Vagina (tissue), 2 donors: ENCODE measurements around the gene SLC26A4. TPM values are rescaled to one million over a fixed set of nuclear protein-coding genes. Genes with fewer than 3 reads are reported as not detected.

Experiments
- DNase-seq, 2 donors: peaks; one replicate each; pipeline ENCODE4 v3.0.0-alpha.2; 2017; ENCODE audit errors: extremely low spot score in 2 of 2
- H3K27ac ChIP-seq: fragments of 200-600 bp; sonication (generic); one replicate; pipeline ENCODE4 v1.5.1; 2019
- H3K27me3 ChIP-seq: fragments of 200-600 bp; sonication (generic); one replicate; pipeline ENCODE4 v1.5.1; 2019
- H3K36me3 ChIP-seq, 2 donors: fragments of 200-600 bp; sonication (generic); one replicate each; pipeline ENCODE4 v1.5.1; 2017 to 2019
- H3K4me1 ChIP-seq: fragments of 200-600 bp; sonication (generic); one replicate; pipeline ENCODE4 v1.5.1; 2019
- H3K4me3 ChIP-seq, 2 donors: fragments of 200-600 bp; sonication (generic); 1 replicate in 1 of 2; 2 replicates in 1 of 2; pipeline ENCODE4 v1.5.1; 2016 to 2019
- H3K9me3 ChIP-seq: fragments of 200-600 bp; sonication (generic); one replicate; pipeline ENCODE4 v1.5.1; 2019
- POLR2A ChIP-seq, 2 donors: fragments of 450-650 bp; IDR thresholded peaks; one replicate each; pipeline ENCODE4 v1.6.1; 2017; ENCODE audit warnings: antibody characterized with exemption in 2 of 2, mild to moderate bottlenecking in 2 of 2, moderate library complexity in 2 of 2
- POLR2AphosphoS5 ChIP-seq, 2 donors: sonication (generic); formaldehyde crosslinking; IDR thresholded peaks; one replicate each; pipeline ENCODE4 v1.9.0; 2017; ENCODE audit warnings: antibody characterized with exemption in 2 of 2, mild to moderate bottlenecking in 2 of 2, low read depth in 1 of 2; ENCODE audit not compliant: insufficient read depth in 1 of 2
- intact Hi-C: fragments of 100-400 bp; cut with DNase I; formaldehyde crosslinking; loops from one replicate; pipeline ENCODE4 v1.15.1; 2023
- total RNA-seq: library from RNA; depleted of rRNA; stranded (reverse); fragments of >200 nt; gene quantifications from one replicate; pipeline ENCODE4 v1.2.3, GENCODE V29; 2016
- TF ChIP-seq, protein P1 (sequence below), 3 experiments: fragments of 450-650 bp in 2 of 3; fragments of 200-600 bp in 1 of 3; sonication (generic) in 1 of 3; IDR thresholded peaks; one replicate each; pipeline ENCODE4 v1.5.1; 2017 to 2019; ENCODE audit warnings: antibody characterized with exemption in 3 of 3, mild to moderate bottlenecking in 2 of 3, moderate library complexity in 2 of 3

SLC26A4 gene
- total RNA-seq, 1 donor from 2014 or later = not detected

DNA sequence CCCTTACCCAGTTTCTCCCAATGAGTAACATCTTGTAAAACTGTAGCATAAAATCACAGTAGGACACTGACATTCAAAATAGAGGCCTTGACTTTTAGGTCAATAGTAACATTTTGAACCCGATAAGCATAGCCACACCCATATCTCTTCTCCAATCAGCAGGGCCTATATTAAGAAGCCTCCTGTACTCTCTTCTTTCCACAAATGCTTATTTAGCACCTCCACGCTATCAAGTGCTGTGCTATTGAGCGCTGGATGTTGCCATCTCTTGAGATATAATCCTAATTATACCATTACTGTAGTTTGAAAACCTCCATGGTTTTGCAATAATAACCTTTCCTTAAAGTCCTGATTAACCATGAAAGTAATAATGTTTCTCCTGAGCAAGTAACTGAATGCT, 43.2 kb downstream of the SLC26A4 start:
- Histone ChIP-seq H3K4me3 (no peak overlapping the region), H3K36me3 (no peaks in the 10 kb centered on the region), H3K4me1 (no peaks in the 10 kb centered on the region), H3K27ac (no peak overlapping the region), H3K27me3 (no peaks in the 10 kb centered on the region), H3K9me3 (no peaks in the 10 kb centered on the region)
- intact Hi-C loops = no loop called here
- TF ChIP-seq POLR2A (IDR thresholded peaks at IDR 0.05) (no peak), POLR2AphosphoS5 (IDR thresholded peaks at IDR 0.05; ENCODE audit: insufficient read depth in 1 of 2, low read depth in 1 of 2) (no peak)
- TF ChIP-seq, protein P1, sequence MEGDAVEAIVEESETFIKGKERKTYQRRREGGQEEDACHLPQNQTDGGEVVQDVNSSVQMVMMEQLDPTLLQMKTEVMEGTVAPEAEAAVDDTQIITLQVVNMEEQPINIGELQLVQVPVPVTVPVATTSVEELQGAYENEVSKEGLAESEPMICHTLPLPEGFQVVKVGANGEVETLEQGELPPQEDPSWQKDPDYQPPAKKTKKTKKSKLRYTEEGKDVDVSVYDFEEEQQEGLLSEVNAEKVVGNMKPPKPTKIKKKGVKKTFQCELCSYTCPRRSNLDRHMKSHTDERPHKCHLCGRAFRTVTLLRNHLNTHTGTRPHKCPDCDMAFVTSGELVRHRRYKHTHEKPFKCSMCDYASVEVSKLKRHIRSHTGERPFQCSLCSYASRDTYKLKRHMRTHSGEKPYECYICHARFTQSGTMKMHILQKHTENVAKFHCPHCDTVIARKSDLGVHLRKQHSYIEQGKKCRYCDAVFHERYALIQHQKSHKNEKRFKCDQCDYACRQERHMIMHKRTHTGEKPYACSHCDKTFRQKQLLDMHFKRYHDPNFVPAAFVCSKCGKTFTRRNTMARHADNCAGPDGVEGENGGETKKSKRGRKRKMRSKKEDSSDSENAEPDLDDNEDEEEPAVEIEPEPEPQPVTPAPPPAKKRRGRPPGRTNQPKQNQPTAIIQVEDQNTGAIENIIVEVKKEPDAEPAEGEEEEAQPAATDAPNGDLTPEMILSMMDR (IDR thresholded peaks at IDR 0.05) = no peak
- no peak for DNase-seq

DNA sequence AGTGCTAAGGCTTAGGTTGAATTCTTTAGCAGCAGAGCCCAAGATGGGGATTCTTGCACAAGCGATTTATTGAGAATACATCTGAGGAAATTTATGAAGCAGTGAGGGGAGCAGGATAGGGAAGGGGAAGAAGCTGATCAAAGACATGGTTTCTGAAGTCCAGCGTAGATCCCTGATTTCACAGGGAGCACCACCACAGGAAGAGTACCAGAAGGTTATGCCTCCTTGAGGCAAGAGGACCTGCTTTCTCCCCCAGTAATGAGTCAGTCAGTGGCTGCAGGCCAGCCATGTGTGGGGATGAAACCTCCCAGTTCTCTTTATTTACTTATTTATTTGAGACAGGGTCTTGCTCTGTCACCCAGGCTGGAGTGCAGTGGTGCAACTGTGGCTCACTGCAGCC, 48.3 kb downstream of the SLC26A4 start:
- Histone ChIP-seq H3K27me3 (no peaks in the 10 kb centered on the region), H3K4me3 (no peak overlapping the region), H3K27ac (no peak overlapping the region), H3K36me3 (no peaks in the 10 kb centered on the region), H3K4me1 (no peaks in the 10 kb centered on the region), H3K9me3 (no peaks in the 10 kb centered on the region)
- no peak for TF ChIP-seq POLR2AphosphoS5 (IDR thresholded peaks at IDR 0.05; ENCODE audit: insufficient read depth in 1 of 2, low read depth in 1 of 2)
- TF ChIP-seq, protein P1 (IDR thresholded peaks at IDR 0.05) = no peak
- no peak for TF ChIP-seq POLR2A (IDR thresholded peaks at IDR 0.05)
- DNase-seq = no peak
- intact Hi-C loops = no loop called here

DNA sequence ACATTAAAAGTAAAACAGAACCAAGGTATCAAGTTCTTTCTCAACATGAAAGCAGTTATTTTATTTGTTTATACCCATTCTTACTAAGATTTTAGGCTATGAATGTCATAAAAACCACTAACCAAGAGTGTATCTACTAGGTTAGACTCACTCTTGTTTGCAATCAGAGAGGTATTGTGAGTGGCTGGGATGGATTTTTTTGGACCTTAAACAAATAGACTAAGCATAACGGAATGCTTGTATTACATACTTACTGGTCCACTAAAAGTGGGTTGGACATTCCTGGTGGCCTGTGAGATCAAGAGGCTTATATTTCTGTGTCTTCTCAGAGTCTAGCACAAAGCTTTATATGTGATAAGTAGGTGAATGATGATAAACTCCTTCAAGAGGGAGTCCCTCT, 50.7 kb downstream of the SLC26A4 start:
- no peaks in the 10 kb centered on the region for H3K27me3 ChIP-seq
- no peak for DNase-seq
- TF ChIP-seq, protein P1 (IDR thresholded peaks at IDR 0.05) = no peak
- no peak for TF ChIP-seq POLR2AphosphoS5 (IDR thresholded peaks at IDR 0.05; ENCODE audit: insufficient read depth in 1 of 2, low read depth in 1 of 2)
- TF ChIP-seq POLR2A (IDR thresholded peaks at IDR 0.05) = no peak
- H3K27ac ChIP-seq = no peak overlapping the region
- no peaks in the 10 kb centered on the region for H3K9me3 ChIP-seq
- H3K4me3 ChIP-seq = no peak overlapping the region
- intact Hi-C loops = no loop called here
- H3K36me3 ChIP-seq = no peaks in the 10 kb centered on the region
- H3K4me1 ChIP-seq = no peaks in the 10 kb centered on the region

DNA sequence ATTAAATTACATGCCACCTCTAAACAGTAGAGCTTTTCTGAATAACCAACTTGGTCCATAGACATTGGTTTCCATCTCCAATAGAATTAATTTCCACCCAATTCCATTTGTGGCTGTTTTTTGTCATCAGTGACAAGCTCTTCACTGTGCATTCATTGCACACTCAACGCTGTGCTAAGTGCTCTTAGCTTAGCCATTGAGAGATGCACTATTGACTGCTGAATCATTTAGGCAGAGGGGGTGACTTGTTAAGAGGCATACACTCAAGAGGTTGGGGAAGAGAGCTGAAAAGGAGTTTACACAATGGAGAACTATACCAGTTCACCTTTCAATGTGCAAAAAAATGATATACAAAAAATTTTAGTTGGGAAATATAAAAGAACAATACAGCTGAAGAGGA, 51.4 kb downstream of the SLC26A4 start:
- Histone ChIP-seq H3K9me3 (no peaks in the 10 kb centered on the region), H3K4me3 (no peak overlapping the region), H3K27ac (no peak overlapping the region), H3K27me3 (no peaks in the 10 kb centered on the region), H3K36me3 (no peaks in the 10 kb centered on the region), H3K4me1 (no peaks in the 10 kb centered on the region)
- no peak for DNase-seq
- intact Hi-C loops = no loop called here
- TF ChIP-seq, protein P1 (IDR thresholded peaks at IDR 0.05) = no peak
- no peak for TF ChIP-seq POLR2AphosphoS5 (IDR thresholded peaks at IDR 0.05; ENCODE audit: insufficient read depth in 1 of 2, low read depth in 1 of 2)
- no peak for TF ChIP-seq POLR2A (IDR thresholded peaks at IDR 0.05)

- intact Hi-C loops = no loop called here
Measured at GRCh38 chr7:107712896-107713295, 52.3 kb downstream of the SLC26A4 start.

More at GRCh38 chr7:107712896-107713295, 52.3 kb downstream of the SLC26A4 start:
- DNase-seq = no peak
- Histone ChIP-seq H3K9me3 (no peaks in the 10 kb centered on the region), H3K36me3 (no peaks in the 10 kb centered on the region), H3K4me1 (no peaks in the 10 kb centered on the region), H3K27ac (no peak overlapping the region), H3K27me3 (no peaks in the 10 kb centered on the region), H3K4me3 (no peak overlapping the region)
- TF ChIP-seq POLR2AphosphoS5 (IDR thresholded peaks at IDR 0.05; ENCODE audit: insufficient read depth in 1 of 2, low read depth in 1 of 2) = no peak
